Subcutaneous adipose tissue (tissue), 4 donors: Measurements from ENCODE around the gene HJV. TPM values are rescaled to one million over a fixed set of nuclear protein-coding genes. Genes with fewer than 3 reads are reported as not detected.

Source experiments
- total RNA-seq, 4 donors: library from RNA; depleted of rRNA; stranded (reverse); fragments of >200 nt; gene quantifications; one replicate each; pipeline ENCODE4 v1.1.0, GENCODE V29; 2016
- TF ChIP-seq, protein P1 (sequence below): fragments of 450-650 bp; IDR thresholded peaks from one replicate; pipeline ENCODE4 v1.5.1; 2016; ENCODE audit warnings: low read depth, mild to moderate bottlenecking, control low read depth, antibody characterized with exemption, moderate library complexity

Gene HJV
- total RNA-seq, 4 donors from 2014 or later, result not detected

DNA sequence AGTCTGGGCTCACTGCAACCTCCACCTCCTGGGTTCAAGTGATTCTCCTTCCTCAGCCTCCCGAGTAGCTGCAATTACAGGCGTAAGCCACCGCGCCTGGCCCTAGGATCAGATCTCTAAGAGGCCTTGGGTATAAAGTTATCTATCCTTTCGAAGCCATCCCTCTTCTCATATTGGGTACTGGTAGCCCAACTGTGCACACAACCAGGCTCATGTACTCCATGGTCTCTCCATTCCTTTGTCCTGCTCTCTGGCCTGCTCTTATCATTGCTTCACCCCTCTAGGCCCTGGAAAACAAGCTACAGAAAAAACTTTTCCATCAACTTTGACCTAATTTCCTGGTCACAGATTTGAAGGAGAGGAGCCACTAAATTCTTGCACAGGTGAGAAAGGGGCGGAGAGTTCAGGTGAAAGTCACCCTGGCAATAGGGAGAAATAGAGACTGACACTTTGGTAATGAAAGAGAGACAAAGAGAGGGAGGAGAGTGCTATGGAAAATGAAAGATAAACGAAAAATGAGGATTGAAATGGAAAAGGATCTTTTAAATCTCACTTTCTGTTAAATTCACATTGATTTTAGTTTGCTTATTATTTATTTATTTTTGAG is 31.2 kb downstream of the HJV start:
- TF ChIP-seq, protein P1, sequence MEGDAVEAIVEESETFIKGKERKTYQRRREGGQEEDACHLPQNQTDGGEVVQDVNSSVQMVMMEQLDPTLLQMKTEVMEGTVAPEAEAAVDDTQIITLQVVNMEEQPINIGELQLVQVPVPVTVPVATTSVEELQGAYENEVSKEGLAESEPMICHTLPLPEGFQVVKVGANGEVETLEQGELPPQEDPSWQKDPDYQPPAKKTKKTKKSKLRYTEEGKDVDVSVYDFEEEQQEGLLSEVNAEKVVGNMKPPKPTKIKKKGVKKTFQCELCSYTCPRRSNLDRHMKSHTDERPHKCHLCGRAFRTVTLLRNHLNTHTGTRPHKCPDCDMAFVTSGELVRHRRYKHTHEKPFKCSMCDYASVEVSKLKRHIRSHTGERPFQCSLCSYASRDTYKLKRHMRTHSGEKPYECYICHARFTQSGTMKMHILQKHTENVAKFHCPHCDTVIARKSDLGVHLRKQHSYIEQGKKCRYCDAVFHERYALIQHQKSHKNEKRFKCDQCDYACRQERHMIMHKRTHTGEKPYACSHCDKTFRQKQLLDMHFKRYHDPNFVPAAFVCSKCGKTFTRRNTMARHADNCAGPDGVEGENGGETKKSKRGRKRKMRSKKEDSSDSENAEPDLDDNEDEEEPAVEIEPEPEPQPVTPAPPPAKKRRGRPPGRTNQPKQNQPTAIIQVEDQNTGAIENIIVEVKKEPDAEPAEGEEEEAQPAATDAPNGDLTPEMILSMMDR, result no peak

DNA sequence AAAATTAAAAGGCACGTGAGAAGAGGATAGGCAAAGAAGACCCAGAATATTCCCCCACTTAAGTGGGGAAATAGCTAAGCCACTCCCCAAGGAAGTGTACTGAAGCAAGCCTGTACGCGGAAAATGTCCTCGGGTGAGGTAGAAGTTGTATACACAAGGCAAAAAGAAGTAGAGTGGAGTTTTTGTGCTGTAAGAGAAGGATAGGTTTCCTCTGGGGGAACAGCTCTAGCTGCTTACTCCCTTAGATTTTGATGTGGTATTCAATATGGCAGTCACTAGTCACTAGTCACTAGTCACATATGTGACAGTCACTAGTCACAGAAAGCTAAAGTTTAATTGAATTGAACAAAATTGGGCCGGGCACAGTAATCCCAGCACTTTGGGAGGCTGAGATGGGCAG is 32.8 kb downstream of the HJV start:
- TF ChIP-seq, protein P1, result no peak

DNA sequence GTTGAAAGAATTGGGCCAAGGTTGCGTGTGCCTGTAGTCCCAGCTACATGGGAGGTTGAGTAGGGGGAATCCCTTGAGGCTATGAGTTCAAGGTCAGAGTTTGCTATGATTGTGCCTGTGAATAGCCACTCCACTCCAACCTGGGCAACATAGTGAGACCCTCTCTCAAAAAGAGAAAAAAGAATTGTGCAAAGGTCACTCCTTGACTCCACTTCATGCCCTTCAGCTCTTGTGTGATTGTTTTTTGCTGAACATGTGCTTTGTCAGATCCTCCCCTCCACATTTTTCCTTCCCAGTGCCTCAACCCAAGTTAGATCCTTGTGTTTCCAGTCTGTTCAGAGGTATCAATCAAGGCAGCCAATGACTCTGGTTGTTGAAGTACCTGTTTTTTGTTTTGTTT is 33.6 kb downstream of the HJV start:
- TF ChIP-seq, protein P1, result no peak

DNA sequence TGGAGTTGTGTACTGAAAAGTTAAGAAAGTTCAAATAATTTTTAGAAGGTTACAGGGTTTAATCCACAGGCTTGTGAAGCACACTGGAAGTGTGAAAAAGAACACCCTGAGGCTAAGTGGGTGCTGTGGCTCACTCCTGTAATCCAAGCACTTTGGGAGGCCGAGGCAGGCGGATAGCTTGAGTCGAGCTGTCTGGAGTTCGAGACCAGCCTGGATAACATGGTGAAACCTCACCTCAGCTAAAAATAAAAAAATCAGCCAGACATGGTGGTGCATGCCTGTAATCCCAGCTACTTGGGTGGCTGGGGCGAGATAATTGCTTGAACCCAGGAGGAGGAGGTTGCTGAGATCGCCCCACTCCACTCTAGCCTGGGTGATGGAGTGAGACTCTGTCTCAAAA is 35.0 kb downstream of the HJV start:
- TF ChIP-seq, protein P1, result no peak

DNA sequence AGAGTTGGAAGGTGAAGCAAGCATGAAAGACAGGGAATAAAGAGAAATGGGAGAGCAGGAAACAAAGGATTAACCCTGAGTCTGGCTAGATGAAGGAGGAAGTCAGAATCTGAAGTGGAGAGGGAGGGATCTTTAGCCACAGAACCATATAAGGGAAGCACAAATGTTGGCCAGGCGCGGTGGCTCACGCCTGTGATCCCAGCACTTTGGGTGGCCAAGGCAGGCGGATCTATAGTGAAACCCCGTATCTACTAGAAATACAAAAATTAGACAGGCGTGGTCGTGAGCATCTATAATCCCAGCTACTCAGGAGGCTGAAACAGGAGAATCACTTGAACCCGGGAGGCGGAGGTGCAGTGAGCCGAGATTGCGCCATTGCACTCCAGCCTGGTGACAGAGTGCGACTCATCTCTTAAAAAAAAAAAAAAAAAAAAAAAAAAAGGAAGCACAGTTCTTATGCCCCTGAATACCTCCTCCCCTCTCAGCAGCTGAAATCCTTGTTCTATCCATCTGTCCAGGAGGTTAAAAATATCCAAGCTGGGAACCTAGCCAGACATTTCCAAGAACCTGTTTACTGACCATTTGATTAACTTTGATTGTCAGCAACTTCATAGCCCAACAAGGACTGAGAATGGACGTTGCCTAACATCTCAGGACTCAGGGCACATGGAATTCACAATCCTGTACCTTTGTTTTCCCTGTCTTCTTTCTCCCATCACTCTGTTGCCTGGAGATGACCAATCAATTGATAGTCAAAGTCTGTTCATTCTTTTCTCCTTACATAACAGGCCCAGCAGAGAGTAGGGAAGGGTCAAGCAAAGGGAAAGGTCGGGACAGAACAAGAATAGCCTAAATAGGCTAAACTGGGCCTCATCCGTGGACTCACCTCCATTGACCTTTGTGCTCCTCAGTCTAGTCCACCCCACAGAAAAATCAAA is 35.8 kb downstream of the HJV start:
- TF ChIP-seq, protein P1, result no peak

DNA sequence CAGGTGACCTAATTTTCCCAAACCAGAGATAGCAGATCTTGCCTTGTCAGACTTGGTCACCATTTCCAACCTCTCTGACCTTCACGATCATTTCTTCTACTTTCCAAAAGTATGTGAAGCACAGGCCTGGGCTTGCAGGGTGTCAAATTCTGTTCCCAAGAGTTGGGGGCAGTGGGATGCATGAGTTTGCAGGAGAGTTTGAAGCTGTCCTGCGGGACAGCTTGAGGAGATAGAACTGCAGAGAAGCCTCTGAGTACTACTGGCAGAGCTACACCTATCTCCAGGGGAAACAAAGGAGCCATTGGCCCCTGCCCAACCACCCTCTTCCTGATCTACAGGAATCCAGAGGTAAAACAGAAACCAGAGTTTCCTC is 36.4 kb downstream of the HJV start:
- TF ChIP-seq, protein P1, result no peak
